HEK293T (cell line): ENCODE data around the gene PIK3R5.

ENCODE experiments used
- FOXM1 ChIP-seq: fragments of 450-650 bp; IDR thresholded peaks from 2 replicates; pipeline ENCODE4 v1.6.1; 2017; ENCODE audit warnings: mild to moderate bottlenecking, borderline replicate concordance
- LEF1 ChIP-seq: fragments of 450-650 bp; IDR thresholded peaks from 2 replicates; pipeline ENCODE4 v1.6.1; 2017; ENCODE audit warnings: mild to moderate bottlenecking, borderline replicate concordance
- NFRKB ChIP-seq: fragments of 450-650 bp; IDR thresholded peaks from 2 replicates; pipeline ENCODE4 v1.6.1; 2016; ENCODE audit warnings: mild to moderate bottlenecking, moderate library complexity
- ZNF384 ChIP-seq: fragments of 450-650 bp; IDR thresholded peaks from 2 replicates; pipeline ENCODE4 v1.6.1; 2016

GRCh38 chr17:8981443-8981842 lies 15.9 kb upstream of the PIK3R5 start:
- TF ChIP-seq ZNF384 = no peak
- TF ChIP-seq NFRKB = no peak
- no peak for TF ChIP-seq FOXM1
- TF ChIP-seq LEF1 = no peak
